Bronchial epithelial cell (primary cell): ENCODE results near the gene FOXB2. TPM values are rescaled to one million over a fixed set of nuclear protein-coding genes. Genes with fewer than 3 reads are reported as not detected.
A peak's percentile ranks its signal among the peaks of the same experiment; 100 is the strongest.

Experiments
- DNase-seq: peaks from one replicate; pipeline ENCODE4 v3.0.0-alpha.2; 2010; ENCODE audit warnings: low read depth
- FAIRE-seq: peaks from 2 replicates; lab custom pipeline; 2011; peaks lifted over from hg19 to GRCh38; lab: Jason Lieb, UNC
- H3K27me3 ChIP-seq: 2 replicates; pipeline ENCODE4 v1.5.1; 2011; ENCODE audit warnings: low read length; ENCODE audit not compliant: control insufficient read depth, insufficient read depth
- H3K36me3 ChIP-seq: 2 replicates; pipeline ENCODE4 v1.5.1; 2011; ENCODE audit warnings: low read length; ENCODE audit not compliant: control insufficient read depth, insufficient read depth
- H3K4me3 ChIP-seq: 2 replicates; pipeline ENCODE4 v1.5.1; 2011; ENCODE audit warnings: mild to moderate bottlenecking, low read depth, low read length, control low read depth
- CTCF ChIP-seq: IDR thresholded peaks from 2 replicates; pipeline ENCODE4 v1.5.1; 2011; ENCODE audit warnings: mild to moderate bottlenecking, moderate library complexity, low read length, control low read depth, inconsistent platforms; ENCODE audit not compliant: insufficient read depth, severe bottlenecking
- total RNA-seq: library from RNA; depleted of rRNA; stranded (reverse); fragments of >200 nt; gene quantifications from 2 replicates; pipeline ENCODE4 v1.2.1, GENCODE V29; 2014

Gene FOXB2
- total RNA-seq, 1 donor from 2014 or later, result not detected

- FAIRE-seq (no peak), DNase-seq (peak; percentile 57)
- Histone ChIP-seq H3K36me3 (no peaks in the 10 kb centered on the region), H3K4me3 (no peak overlapping the region), H3K27me3 (no peaks in the 10 kb centered on the region)
- TF ChIP-seq CTCF, result peak; percentile 54
Measured at GRCh38 chr9:76987594-76988200, 31.8 kb upstream of the FOXB2 start.

- no peak for DNase-seq
- Histone ChIP-seq H3K4me3 (no peak overlapping the region), H3K36me3 (no peaks in the 10 kb centered on the region), H3K27me3 (no peaks in the 10 kb centered on the region)
- no peak for FAIRE-seq
- TF ChIP-seq CTCF, result no peak
Measured at GRCh38 chr9:76988941-76989340, 30.5 kb upstream of the FOXB2 start.

- Histone ChIP-seq H3K4me3 (no peak overlapping the region), H3K27me3 (no peaks in the 10 kb centered on the region), H3K36me3 (no peaks in the 10 kb centered on the region)
- TF ChIP-seq CTCF, result no peak
- FAIRE-seq, result no peak
- DNase-seq, result no peak
Measured at GRCh38 chr9:76989501-76989900, 30.0 kb upstream of the FOXB2 start.

- FAIRE-seq (no peak), DNase-seq (no peak)
- TF ChIP-seq CTCF, result peak; percentile 60
- H3K27me3 ChIP-seq, result no peaks in the 10 kb centered on the region
- H3K36me3 ChIP-seq, result no peaks in the 10 kb centered on the region
- H3K4me3 ChIP-seq, result no peak overlapping the region
Measured at GRCh38 chr9:76996700-76997099, 22.8 kb upstream of the FOXB2 start.

DNA sequence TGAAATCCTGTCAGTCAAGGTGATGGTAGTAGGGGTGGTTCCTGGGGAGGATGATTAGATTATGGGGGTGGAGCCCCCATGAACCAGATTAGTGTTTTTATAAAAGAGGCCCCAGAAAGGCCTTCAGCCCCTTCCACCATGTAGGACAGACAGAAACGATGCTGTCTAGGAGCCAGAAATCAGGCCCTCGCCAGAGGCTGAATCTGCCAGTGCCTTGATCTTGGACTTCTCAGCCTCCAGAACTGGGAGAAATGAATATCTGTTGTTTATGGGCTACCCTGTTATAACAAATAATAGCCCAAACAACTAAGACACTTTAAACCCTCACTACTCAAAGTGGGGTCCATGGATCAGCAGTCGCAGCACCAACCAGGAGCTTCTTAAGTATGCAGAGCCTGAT is 20.2 kb upstream of the FOXB2 start:
- TF ChIP-seq CTCF, result no peak
- DNase-seq, result no peak

GRCh38 chr9:77000330-77000729 is 19.1 kb upstream of the FOXB2 start:
- Histone ChIP-seq H3K27me3 (no peaks in the 10 kb centered on the region), H3K4me3 (no peak overlapping the region), H3K36me3 (no peaks in the 10 kb centered on the region)
- DNase-seq (no peak), FAIRE-seq (no peak)
- no peak for TF ChIP-seq CTCF

More for the DNA sequence above, 20.2 kb upstream of the FOXB2 start:
- FAIRE-seq, result no peak
- H3K36me3 ChIP-seq, result no peaks in the 10 kb centered on the region
- H3K4me3 ChIP-seq, result no peak overlapping the region
- no peaks in the 10 kb centered on the region for H3K27me3 ChIP-seq
